Peyer's patch (tissue), 4 donors: ENCODE data around the gene ADAM15. TPM values are rescaled to one million over a fixed set of nuclear protein-coding genes. Genes with fewer than 3 reads are reported as not detected.
A peak's percentile ranks its signal among the peaks of the same experiment; 100 is the strongest.

ENCODE experiments used
- DNase-seq, 3 donors: peaks; one replicate each; pipeline ENCODE4 v3.0.0-alpha.2; 2017 to 2019
- H3K27ac ChIP-seq, 4 donors: fragments of 200-600 bp; sonication (generic); one replicate each; pipeline ENCODE4 v1.5.1; 2016 to 2019
- H3K27me3 ChIP-seq, 2 donors: fragments of 200-600 bp; sonication (generic); one replicate each; pipeline ENCODE4 v1.5.1; 2019
- H3K36me3 ChIP-seq, 3 donors: fragments of 200-600 bp; sonication (generic); one replicate each; pipeline ENCODE4 v1.5.1; 2016 to 2019
- H3K4me1 ChIP-seq, 4 donors: fragments of 200-600 bp; sonication (generic); one replicate each; pipeline ENCODE4 v1.5.1; 2016 to 2019
- H3K4me3 ChIP-seq, 4 donors: fragments of 200-600 bp; sonication (generic); 1 replicate in 3 of 4; 2 replicates in 1 of 4; pipeline ENCODE4 v1.5.1; 2016 to 2019; ENCODE audit warnings: mild to moderate bottlenecking in 1 of 4
- H3K9me3 ChIP-seq, 4 donors: fragments of 200-600 bp; sonication (generic); one replicate each; pipeline ENCODE4 v1.5.1; 2016 to 2019; ENCODE audit warnings: mild to moderate bottlenecking in 1 of 4
- POLR2A ChIP-seq, 2 donors: fragments of 450-650 bp; IDR thresholded peaks; one replicate each; pipeline ENCODE4 v1.5.1; 2017; ENCODE audit warnings: antibody characterized with exemption in 2 of 2, mild to moderate bottlenecking in 2 of 2, moderate library complexity in 2 of 2
- total RNA-seq, 4 donors: library from RNA; depleted of rRNA; stranded (reverse); fragments of >200 nt; gene quantifications; one replicate each; pipeline ENCODE4 v1.1.0, GENCODE V29; 2016
- TF ChIP-seq, protein P1 (sequence below), 6 experiments: fragments of 450-650 bp in 4 of 6; fragments of 200-600 bp in 2 of 6; sonication (generic) in 1 of 6; IDR thresholded peaks; one replicate each; pipeline ENCODE4 v1.5.1; 2017 to 2019; ENCODE audit warnings: antibody characterized with exemption in 6 of 6, mild to moderate bottlenecking in 3 of 6, moderate library complexity in 1 of 6

ADAM15 gene
- total RNA-seq, 4 donors from 2014 or later, result 111 to 191 (median 126) TPM

GRCh38 chr1:155019377-155020245 lies 31.5 kb upstream of the ADAM15 start:
- Histone ChIP-seq H3K27ac (peak overlapping the region in 1 of 4 donors; percentile 99), H3K27me3 (no peaks in the 10 kb centered on the region)
- DNase-seq, result no peak

GRCh38 chr1:155022136-155022926 lies 28.8 kb upstream of the ADAM15 start:
- Histone ChIP-seq H3K27ac (peak overlapping the region in 2 of 4 donors; percentile 52 to 72), H3K4me3 (no peak overlapping the region), H3K27me3 (no peaks in the 10 kb centered on the region), H3K36me3 (peaks cover 0 to 12% (median 0%) of the 10 kb centered on the region in 3 donors), H3K4me1 (peaks cover 0 to 17% (median 9%) of the 10 kb centered on the region in 4 donors), H3K9me3 (no peaks in the 10 kb centered on the region)
- no peak for DNase-seq
- TF ChIP-seq, protein P1, sequence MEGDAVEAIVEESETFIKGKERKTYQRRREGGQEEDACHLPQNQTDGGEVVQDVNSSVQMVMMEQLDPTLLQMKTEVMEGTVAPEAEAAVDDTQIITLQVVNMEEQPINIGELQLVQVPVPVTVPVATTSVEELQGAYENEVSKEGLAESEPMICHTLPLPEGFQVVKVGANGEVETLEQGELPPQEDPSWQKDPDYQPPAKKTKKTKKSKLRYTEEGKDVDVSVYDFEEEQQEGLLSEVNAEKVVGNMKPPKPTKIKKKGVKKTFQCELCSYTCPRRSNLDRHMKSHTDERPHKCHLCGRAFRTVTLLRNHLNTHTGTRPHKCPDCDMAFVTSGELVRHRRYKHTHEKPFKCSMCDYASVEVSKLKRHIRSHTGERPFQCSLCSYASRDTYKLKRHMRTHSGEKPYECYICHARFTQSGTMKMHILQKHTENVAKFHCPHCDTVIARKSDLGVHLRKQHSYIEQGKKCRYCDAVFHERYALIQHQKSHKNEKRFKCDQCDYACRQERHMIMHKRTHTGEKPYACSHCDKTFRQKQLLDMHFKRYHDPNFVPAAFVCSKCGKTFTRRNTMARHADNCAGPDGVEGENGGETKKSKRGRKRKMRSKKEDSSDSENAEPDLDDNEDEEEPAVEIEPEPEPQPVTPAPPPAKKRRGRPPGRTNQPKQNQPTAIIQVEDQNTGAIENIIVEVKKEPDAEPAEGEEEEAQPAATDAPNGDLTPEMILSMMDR (IDR thresholded peaks at IDR 0.05), result no peak
- no peak for TF ChIP-seq POLR2A (IDR thresholded peaks at IDR 0.05)

More at GRCh38 chr1:155019377-155020245, 31.5 kb upstream of the ADAM15 start:
- no peak for TF ChIP-seq POLR2A (IDR thresholded peaks at IDR 0.05)
- TF ChIP-seq, protein P1 (IDR thresholded peaks at IDR 0.05), result no peak
- Histone ChIP-seq H3K4me1 (peaks cover 0 to 40% (median 24%) of the 10 kb centered on the region in 4 donors), H3K36me3 (peaks cover 0 to 32% (median 0%) of the 10 kb centered on the region in 3 donors), H3K9me3 (no peaks in the 10 kb centered on the region), H3K4me3 (no peak overlapping the region)

DNA sequence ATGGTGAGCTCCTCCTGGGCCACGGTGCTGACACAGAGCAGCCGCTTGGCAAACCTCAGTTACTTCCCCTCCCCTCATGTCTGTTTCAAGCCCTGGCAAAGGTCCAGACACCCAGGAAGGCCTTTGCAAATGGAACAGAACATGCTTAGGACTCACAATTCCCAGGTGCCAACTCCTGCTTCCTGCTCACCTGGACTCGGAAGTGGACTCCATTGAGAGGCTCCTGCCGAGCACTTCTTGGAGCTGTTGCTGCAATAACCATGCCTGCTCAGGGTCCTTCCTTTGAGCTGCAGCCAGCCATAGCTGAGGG lies 28.2 kb upstream of the ADAM15 start:
- H3K4me1 ChIP-seq, result peaks cover 0 to 13% (median 4%) of the 10 kb centered on the region in 4 donors
- H3K4me3 ChIP-seq, result no peak overlapping the region
- DNase-seq, result peak in 2 of 3 donors; percentile 70 to 72
- peak overlapping the region in 2 of 4 donors; percentile 52 to 72 for H3K27ac ChIP-seq
- H3K36me3 ChIP-seq, result peaks cover 0 to 9% (median 0%) of the 10 kb centered on the region in 3 donors
- no peaks in the 10 kb centered on the region for H3K9me3 ChIP-seq
- peak in 1 of 2 donors; percentile 19 for TF ChIP-seq POLR2A (IDR thresholded peaks at IDR 0.05)
- TF ChIP-seq, protein P1 (IDR thresholded peaks at IDR 0.05), result no peak
- H3K27me3 ChIP-seq, result no peaks in the 10 kb centered on the region

GRCh38 chr1:155023627-155024026 lies 27.5 kb upstream of the ADAM15 start:
- no peaks in the 10 kb centered on the region for H3K27me3 ChIP-seq
- TF ChIP-seq, protein P1 (IDR thresholded peaks at IDR 0.05), result no peak
- H3K4me3 ChIP-seq, result no peak overlapping the region
- H3K9me3 ChIP-seq, result no peaks in the 10 kb centered on the region
- H3K4me1 ChIP-seq, result peaks cover 0 to 6% (median 0%) of the 10 kb centered on the region in 4 donors
- peak overlapping the region in 1 of 4 donors; percentile 72 for H3K27ac ChIP-seq
- H3K36me3 ChIP-seq, result peaks cover 0 to 2% (median 0%) of the 10 kb centered on the region in 3 donors
- no peak for DNase-seq

- no peaks in the 10 kb centered on the region for H3K27me3 ChIP-seq
- no peak for DNase-seq
- H3K4me1 ChIP-seq, result peaks cover 0 to 5% (median 0%) of the 10 kb centered on the region in 4 donors
- H3K27ac ChIP-seq, result no peak overlapping the region
- no peaks in the 10 kb centered on the region for H3K36me3 ChIP-seq
- no peak overlapping the region for H3K4me3 ChIP-seq
- TF ChIP-seq, protein P1 (IDR thresholded peaks at IDR 0.05), result no peak
- no peak for TF ChIP-seq POLR2A (IDR thresholded peaks at IDR 0.05)
- no peaks in the 10 kb centered on the region for H3K9me3 ChIP-seq
Measured at GRCh38 chr1:155024315-155024714, 26.8 kb upstream of the ADAM15 start.
